SU-DHL-6 (cell line): Measurements from ENCODE around the gene GALR1.
"Not testable (repeated sequence)": the region's sequence is repeated elsewhere in the genome, so short reads cannot be mapped to it uniquely, and the experiment has no call there.

ENCODE experiments used
- H2AFZ ChIP-seq: fragments of 200-600 bp; sonication (generic); 2 replicates; pipeline ENCODE4 v1.6.1; 2014; ENCODE audit warnings: low read depth, mild to moderate bottlenecking, moderate library complexity, mixed read lengths, antibody characterized with exemption, low read length; ENCODE audit not compliant: severe bottlenecking
- H3F3A ChIP-seq: fragments of 200-600 bp; shearing (Covaris generic); 2 replicates; pipeline ENCODE4 v1.6.0; 2016; ENCODE audit warnings: antibody characterized with exemption, mild to moderate bottlenecking; ENCODE audit not compliant: insufficient read depth
- H3K27ac ChIP-seq: fragments of 200-600 bp; sonication (generic); 2 replicates; pipeline ENCODE4 v1.5.1; 2016; ENCODE audit warnings: low read depth, mild to moderate bottlenecking, low read length, moderate library complexity, mixed read lengths
- H3K27me3 ChIP-seq: fragments of 200-600 bp; sonication (generic), shearing (Covaris generic); 2 replicates; pipeline ENCODE4 v1.6.0; 2014; ENCODE audit warnings: mild to moderate bottlenecking, low read length
- H3K36me3 ChIP-seq: fragments of 200-600 bp; sonication (generic); 2 replicates; pipeline ENCODE4 v1.6.1; 2014; ENCODE audit warnings: mild to moderate bottlenecking, low read length, mixed read lengths
- H3K4me2 ChIP-seq: fragments of 300-600, 200-600 bp; shearing (Covaris generic), sonication (generic); 2 replicates; pipeline ENCODE4 v1.6.0; 2014; ENCODE audit warnings: low read length, low read depth, mild to moderate bottlenecking; ENCODE audit not compliant: poor library complexity, severe bottlenecking
- H3K4me3 ChIP-seq: fragments of 200-600 bp; sonication (generic); 2 replicates; pipeline ENCODE4 v1.5.1; 2014; ENCODE audit warnings: antibody characterized with exemption, low read length, mild to moderate bottlenecking, mixed read lengths; ENCODE audit not compliant: insufficient read depth, poor library complexity, severe bottlenecking
- H3K79me2 ChIP-seq: fragments of 200-600 bp; sonication (generic); 2 replicates; pipeline ENCODE4 v1.6.1; 2014; ENCODE audit warnings: mild to moderate bottlenecking, low read length, moderate library complexity; ENCODE audit not compliant: insufficient read depth
- H3K9ac ChIP-seq: fragments of 200-600 bp; sonication (generic); 2 replicates; pipeline ENCODE4 v1.7.0; 2014; ENCODE audit warnings: mild to moderate bottlenecking, low read length
- H3K9me2 ChIP-seq: fragments of 200-600 bp; sonication (generic); replicated peaks from 2 replicates; pipeline ENCODE4 v1.6.1; 2014; ENCODE audit warnings: low read length; ENCODE audit not compliant: insufficient read depth
- H3K9me3 ChIP-seq: fragments of 200-600 bp; sonication (generic); 2 replicates; pipeline ENCODE4 v1.6.1; 2014; ENCODE audit warnings: low read length, mixed read lengths; ENCODE audit not compliant: insufficient read depth
- H4K20me1 ChIP-seq: fragments of 200-600 bp; sonication (generic); 2 replicates; pipeline ENCODE4 v1.6.1; 2014; ENCODE audit warnings: low read depth, mild to moderate bottlenecking, antibody characterized with exemption, low read length, moderate library complexity, mixed read lengths
- CTCF ChIP-seq: fragments of 200-600 bp; sonication (generic); IDR thresholded peaks from one replicate; pipeline ENCODE4 v1.5.1; 2017; ENCODE audit warnings: antibody characterized with exemption, mild to moderate bottlenecking, low read length, moderate library complexity; ENCODE audit not compliant: insufficient read depth, poor library complexity, severe bottlenecking
- EZH2phosphoT487 ChIP-seq: fragments of 200-600 bp; sonication (generic), shearing (Covaris generic); conservative IDR thresholded peaks from 2 replicates; pipeline ENCODE4 v1.6.1; 2018; ENCODE audit warnings: mild to moderate bottlenecking, antibody characterized with exemption, low read length, moderate library complexity, mixed read lengths

The GALR1 gene

GRCh38 chr18:77271576-77272481 lies 22.2 kb downstream of the GALR1 start:
- Histone ChIP-seq H3K27me3 (no peaks in the 10 kb centered on the region), H2AFZ (no peak overlapping the region), H3K4me2 (no peak overlapping the region), H3K9me3 (no peaks in the 10 kb centered on the region), H3K27ac (no peak overlapping the region), H3F3A (no peaks in the 10 kb centered on the region), H3K9ac (no peak overlapping the region), H4K20me1 (no peaks in the 10 kb centered on the region), H3K9me2 (no peaks in the 10 kb centered on the region), H3K4me3 (no peak overlapping the region), H3K79me2 (no peaks in the 10 kb centered on the region), H3K36me3 (no peaks in the 10 kb centered on the region)
- TF ChIP-seq EZH2phosphoT487 (no peak), CTCF (no peak)

- H3K36me3 ChIP-seq, H3K4me3 ChIP-seq, H3K27me3 ChIP-seq, H3K79me2 ChIP-seq, H3K4me2 ChIP-seq, H3K9me2 ChIP-seq, H3K9me3 ChIP-seq, H3K27ac ChIP-seq, H2AFZ ChIP-seq, H3K9ac ChIP-seq, H3F3A ChIP-seq, H4K20me1 ChIP-seq: not testable (repeated sequence)
Measured at GRCh38 chr18:77290841-77291240, 41.2 kb downstream of the GALR1 start.

- no peaks in the 10 kb centered on the region for H3K27me3 ChIP-seq
Measured at GRCh38 chr18:77298172-77298571, 48.5 kb downstream of the GALR1 start.

More at GRCh38 chr18:77298172-77298571, 48.5 kb downstream of the GALR1 start:
- Histone ChIP-seq H3K9me3 (no peaks in the 10 kb centered on the region), H3K36me3 (no peaks in the 10 kb centered on the region), H3K9ac (no peak overlapping the region), H3K27ac (no peak overlapping the region), H4K20me1 (no peaks in the 10 kb centered on the region), H3K4me3 (no peak overlapping the region), H2AFZ (no peak overlapping the region), H3K79me2 (no peaks in the 10 kb centered on the region), H3K4me2 (no peak overlapping the region), H3K9me2 (no peaks in the 10 kb centered on the region), H3F3A (no peaks in the 10 kb centered on the region)
- no peak for TF ChIP-seq EZH2phosphoT487
- no peak for TF ChIP-seq CTCF
